ENCODE measurements around the gene SERTAD3.

Gene SERTAD3

DNA sequence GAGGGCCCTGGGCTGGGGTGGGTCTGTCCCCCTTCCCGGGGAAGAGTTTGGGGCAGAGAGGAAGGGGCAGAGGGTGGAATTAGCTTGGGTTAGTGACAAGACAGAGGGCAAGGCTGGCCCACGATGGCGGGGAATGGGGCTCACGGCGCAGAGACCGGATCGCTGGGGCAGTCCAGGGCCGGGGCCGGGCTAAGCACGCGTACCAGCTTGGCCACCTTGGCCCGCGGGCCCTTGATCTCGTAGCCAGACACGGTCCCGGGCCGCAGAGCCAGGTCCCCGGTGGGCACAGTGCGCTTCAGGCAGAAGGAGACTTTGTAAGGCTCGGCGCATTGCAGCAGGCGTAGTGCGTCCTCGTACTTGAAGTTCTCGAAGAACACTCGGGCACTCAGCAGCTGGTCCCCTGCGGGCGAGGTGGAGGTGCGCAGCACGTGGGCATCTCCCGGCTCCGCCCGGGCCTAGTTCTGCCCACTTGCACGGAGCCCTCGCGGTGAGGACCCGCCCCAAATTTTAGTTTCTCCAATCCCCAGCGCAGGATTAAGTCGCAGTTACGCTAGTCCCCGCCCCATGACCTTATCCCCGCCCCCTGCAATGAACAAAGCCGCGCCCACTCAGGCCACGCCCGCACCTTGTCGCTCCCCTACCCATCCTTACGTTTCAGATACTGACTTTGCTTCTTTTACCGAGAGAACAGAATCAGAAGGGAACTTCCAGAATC, 45.6 kb downstream of the SERTAD3 start:
- H3K4me1 ChIP-seq (ENCODE audit: insufficient read depth, low read length) = 0 out of 2 replicates have a peak, but pooled peaks cover 3% of the 10 kb centered on the region
- H3K36me3 ChIP-seq (ENCODE audit: insufficient read depth, low read depth, low read length) = no peaks in the 10 kb centered on the region
- H3K9ac ChIP-seq (ENCODE audit: low read depth, low read length) = no peak overlapping the region
- no peak overlapping the region for H3K27ac ChIP-seq (ENCODE audit: low read length)
- peak overlapping the region; percentile 17; the same call in 1 of the 2 replicates for H3K4me3 ChIP-seq (ENCODE audit: low read length)
- H3K27me3 ChIP-seq (ENCODE audit: insufficient read depth, low read length) = peaks cover 7% of the 10 kb centered on the region
- no peaks in the 10 kb centered on the region for H3K9me3 ChIP-seq (ENCODE audit: insufficient read depth, low read depth, low read length)

DNA sequence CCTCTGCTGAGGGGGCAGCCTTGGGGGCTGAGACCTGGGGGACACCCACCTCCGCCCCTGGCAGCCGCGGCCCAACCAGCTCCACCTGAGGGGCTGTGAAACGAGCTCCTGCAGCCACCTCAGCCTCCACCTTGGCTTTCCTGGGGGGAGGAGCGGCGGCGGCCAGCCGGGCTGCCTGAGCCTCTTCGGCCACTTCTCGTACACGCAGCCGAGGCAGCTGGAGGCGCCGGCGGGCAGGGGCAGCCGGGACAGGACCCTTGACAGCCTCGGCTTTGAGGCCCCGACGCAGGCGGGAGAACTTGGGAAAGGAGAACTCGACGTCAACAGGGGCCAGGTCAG, 46.6 kb downstream of the SERTAD3 start:
- Histone ChIP-seq H3K27ac (ENCODE audit: low read length) (no peak overlapping the region), H3K36me3 (ENCODE audit: insufficient read depth, low read depth, low read length) (no peaks in the 10 kb centered on the region), H3K9me3 (ENCODE audit: insufficient read depth, low read depth, low read length) (no peaks in the 10 kb centered on the region), H3K4me1 (ENCODE audit: insufficient read depth, low read length) (no peaks in the 10 kb centered on the region), H3K4me3 (ENCODE audit: low read length) (no peak overlapping the region), H3K9ac (ENCODE audit: low read depth, low read length) (no peak overlapping the region), H3K27me3 (ENCODE audit: insufficient read depth, low read length) (peaks cover 7% of the 10 kb centered on the region)

GRCh38 chr19:40396886-40397567, 47.1 kb downstream of the SERTAD3 start:
- H3K9ac ChIP-seq (ENCODE audit: low read depth, low read length) = no peak overlapping the region
- H3K27me3 ChIP-seq (ENCODE audit: insufficient read depth, low read length) = peaks cover 7% of the 10 kb centered on the region
- H3K4me1 ChIP-seq (ENCODE audit: insufficient read depth, low read length) = no peaks in the 10 kb centered on the region
- H3K4me3 ChIP-seq (ENCODE audit: low read length) = no peak overlapping the region
- no peaks in the 10 kb centered on the region for H3K9me3 ChIP-seq (ENCODE audit: insufficient read depth, low read depth, low read length)
- no peak overlapping the region for H3K27ac ChIP-seq (ENCODE audit: low read length)
- H3K36me3 ChIP-seq (ENCODE audit: insufficient read depth, low read depth, low read length) = no peaks in the 10 kb centered on the region

DNA sequence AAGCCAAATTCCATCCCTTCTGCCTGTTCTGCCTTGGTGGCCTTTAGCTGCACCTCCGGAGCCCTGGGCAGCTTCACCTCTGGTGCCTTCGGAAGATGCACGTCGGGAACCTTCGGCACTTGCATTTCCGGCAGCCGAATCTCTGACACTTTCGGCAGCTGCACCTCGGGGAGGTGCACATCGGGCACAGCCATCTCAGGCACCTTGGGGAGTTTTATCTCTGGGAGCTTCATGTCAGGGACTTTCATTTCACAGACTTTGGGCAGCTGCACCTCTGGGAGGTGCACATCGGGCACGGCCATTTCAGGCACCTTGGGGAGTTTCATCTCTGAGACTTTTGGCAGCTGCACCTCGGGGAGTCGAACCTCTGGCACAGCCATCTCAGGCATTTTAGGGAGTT, 48.2 kb downstream of the SERTAD3 start:
- no peak overlapping the region; the same call in 1 of the 2 replicates for H3K9ac ChIP-seq (ENCODE audit: low read depth, low read length)
- peaks cover 7% of the 10 kb centered on the region for H3K27me3 ChIP-seq (ENCODE audit: insufficient read depth, low read length)
- H3K4me3 ChIP-seq (ENCODE audit: low read length) = no peak overlapping the region
- no peak overlapping the region for H3K27ac ChIP-seq (ENCODE audit: low read length)
- H3K9me3 ChIP-seq (ENCODE audit: insufficient read depth, low read depth, low read length) = no peaks in the 10 kb centered on the region
- no peaks in the 10 kb centered on the region for H3K4me1 ChIP-seq (ENCODE audit: insufficient read depth, low read length)
- no peaks in the 10 kb centered on the region for H3K36me3 ChIP-seq (ENCODE audit: insufficient read depth, low read depth, low read length)

- H3K27ac ChIP-seq (ENCODE audit: low read length) = no peak overlapping the region
- no peaks in the 10 kb centered on the region for H3K36me3 ChIP-seq (ENCODE audit: insufficient read depth, low read depth, low read length)
- H3K9ac ChIP-seq (ENCODE audit: low read depth, low read length) = no peak overlapping the region
- H3K9me3 ChIP-seq (ENCODE audit: insufficient read depth, low read depth, low read length) = no peaks in the 10 kb centered on the region
- H3K27me3 ChIP-seq (ENCODE audit: insufficient read depth, low read length) = peaks cover 7% of the 10 kb centered on the region
- no peak overlapping the region for H3K4me3 ChIP-seq (ENCODE audit: low read length)
- H3K4me1 ChIP-seq (ENCODE audit: insufficient read depth, low read length) = no peaks in the 10 kb centered on the region
Observed at GRCh38 chr19:40394816-40395210, 49.3 kb downstream of the SERTAD3 start.

DNA sequence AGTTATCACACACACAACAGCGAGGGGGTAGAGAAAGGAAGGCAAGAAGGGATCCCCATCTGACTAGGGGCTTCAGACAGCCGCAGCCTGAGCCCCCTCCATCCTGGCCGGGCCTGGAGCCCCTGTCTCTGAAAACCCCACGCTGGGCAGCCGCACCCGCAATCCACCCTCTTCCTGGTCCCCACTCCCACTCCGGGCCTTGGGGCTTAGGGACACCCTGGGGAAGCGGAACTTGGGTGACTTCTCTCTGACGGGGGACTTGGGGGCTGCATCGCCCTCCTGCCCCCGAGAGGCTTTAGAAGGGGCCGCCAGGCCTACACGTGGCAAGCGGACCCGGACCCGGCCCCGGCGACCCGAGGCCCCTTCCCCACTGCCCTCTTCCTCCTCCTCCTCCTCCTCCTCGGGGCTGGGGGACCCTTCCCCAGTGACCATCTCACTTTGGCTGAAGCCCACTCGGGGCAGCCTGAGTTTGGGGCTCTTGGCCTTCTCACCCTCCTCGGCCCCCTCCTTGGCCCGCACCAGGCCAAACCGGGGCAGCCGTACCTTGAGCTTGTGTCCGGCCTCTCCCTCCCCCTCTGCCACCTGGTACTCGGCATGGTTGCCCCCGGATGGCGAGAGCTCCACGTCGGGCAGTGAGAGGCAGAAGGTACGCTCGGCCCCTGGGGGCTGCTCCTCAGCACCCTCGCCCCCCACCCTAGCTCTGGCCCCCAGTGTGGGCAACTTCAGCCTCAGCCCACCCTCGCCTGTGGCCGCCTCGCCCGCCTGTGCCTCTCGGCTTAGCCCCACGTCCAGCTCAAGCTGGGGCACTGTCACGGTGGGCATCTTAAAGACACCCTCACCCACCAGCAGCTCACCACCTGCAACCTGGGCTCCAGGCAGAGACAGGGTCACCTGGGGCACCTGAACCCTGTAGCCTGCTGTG, 50.0 kb downstream of the SERTAD3 start:
- no peaks in the 10 kb centered on the region for H3K9me3 ChIP-seq (ENCODE audit: insufficient read depth, low read depth, low read length)
- H3K27me3 ChIP-seq (ENCODE audit: insufficient read depth, low read length) = peaks cover 7% of the 10 kb centered on the region
- no peak overlapping the region for H3K27ac ChIP-seq (ENCODE audit: low read length)
- H3K9ac ChIP-seq (ENCODE audit: low read depth, low read length) = no peak overlapping the region
- H3K4me1 ChIP-seq (ENCODE audit: insufficient read depth, low read length) = no peaks in the 10 kb centered on the region
- no peaks in the 10 kb centered on the region for H3K36me3 ChIP-seq (ENCODE audit: insufficient read depth, low read depth, low read length)
- no peak overlapping the region for H3K4me3 ChIP-seq (ENCODE audit: low read length)

DNA sequence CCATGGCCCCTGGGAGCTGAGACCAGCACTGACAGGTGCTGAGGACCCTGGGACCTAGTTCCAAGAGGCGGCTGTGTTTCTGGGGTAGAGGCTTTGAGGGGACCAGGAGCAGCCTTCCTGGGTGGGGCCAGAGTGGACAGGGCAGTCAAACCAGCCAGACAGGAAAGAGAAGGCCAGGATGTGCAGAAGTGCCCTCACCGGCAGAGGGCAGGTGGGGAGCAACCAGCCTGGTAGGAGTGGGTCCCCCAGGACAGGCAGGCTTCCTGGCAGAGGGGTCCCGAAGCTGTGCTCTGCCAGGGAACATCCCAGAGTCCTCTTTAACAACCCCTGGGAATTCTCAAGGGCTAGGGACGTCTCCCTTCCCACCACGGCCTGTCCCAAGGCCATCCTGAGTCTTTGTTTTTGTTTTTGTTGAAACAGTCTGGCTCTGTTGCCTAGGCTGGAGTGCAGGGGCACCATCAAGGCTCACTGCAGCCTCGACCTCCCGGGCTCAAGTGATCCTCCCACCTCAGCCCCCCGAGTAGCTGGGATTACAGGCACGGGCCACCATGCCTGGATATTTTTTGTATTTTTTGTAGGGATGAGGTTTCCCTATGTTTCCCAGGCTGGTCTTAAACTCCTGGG, 51.1 kb downstream of the SERTAD3 start:
- no peak overlapping the region for H3K4me3 ChIP-seq (ENCODE audit: low read length)

DNA sequence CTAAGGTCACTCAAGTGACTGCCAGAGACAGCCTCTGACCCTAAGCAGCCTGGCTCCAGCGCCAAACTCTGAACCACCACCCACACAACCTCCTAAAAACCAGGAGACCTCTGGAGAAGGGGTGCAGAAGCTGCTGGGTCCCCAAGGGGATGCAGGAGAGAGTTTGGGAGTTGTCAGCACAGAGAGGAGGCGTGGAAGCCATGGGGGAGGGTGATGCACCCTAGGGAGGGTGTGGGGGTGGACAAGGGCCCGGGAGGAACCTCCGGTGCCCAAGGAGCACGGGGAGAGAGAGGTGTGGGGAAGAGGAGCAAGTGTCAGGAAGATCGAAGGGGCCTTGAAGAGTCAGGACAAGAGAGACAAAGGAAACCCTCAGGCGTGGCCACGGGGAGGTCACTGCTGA, 52.0 kb downstream of the SERTAD3 start:
- Histone ChIP-seq H3K27ac (ENCODE audit: low read length) (no peak overlapping the region), H3K9ac (ENCODE audit: low read depth, low read length) (no peak overlapping the region), H3K27me3 (ENCODE audit: insufficient read depth, low read length) (no peaks in the 10 kb centered on the region), H3K9me3 (ENCODE audit: insufficient read depth, low read depth, low read length) (no peaks in the 10 kb centered on the region), H3K36me3 (ENCODE audit: insufficient read depth, low read depth, low read length) (no peaks in the 10 kb centered on the region), H3K4me3 (ENCODE audit: low read length) (no peak overlapping the region), H3K4me1 (ENCODE audit: insufficient read depth, low read length) (no peaks in the 10 kb centered on the region)

More for the DNA sequence above, 51.1 kb downstream of the SERTAD3 start:
- Histone ChIP-seq H3K27ac (ENCODE audit: low read length) (no peak overlapping the region), H3K9ac (ENCODE audit: low read depth, low read length) (no peak overlapping the region), H3K36me3 (ENCODE audit: insufficient read depth, low read depth, low read length) (no peaks in the 10 kb centered on the region), H3K4me1 (ENCODE audit: insufficient read depth, low read length) (no peaks in the 10 kb centered on the region), H3K9me3 (ENCODE audit: insufficient read depth, low read depth, low read length) (no peaks in the 10 kb centered on the region), H3K27me3 (ENCODE audit: insufficient read depth, low read length) (peaks cover under 1% of the 10 kb centered on the region; the same call in 1 of the 2 replicates)

Data from iPS-20b (cell line).